ENCODE data around the gene ADAM15. TPM values are rescaled to one million over a fixed set of nuclear protein-coding genes. Genes with fewer than 3 reads are reported as not detected.

The ADAM15 gene
- total and polyA plus RNA-seq, 2 experiments from 2014 or later: 19.5 to 25.2 TPM

DNA sequence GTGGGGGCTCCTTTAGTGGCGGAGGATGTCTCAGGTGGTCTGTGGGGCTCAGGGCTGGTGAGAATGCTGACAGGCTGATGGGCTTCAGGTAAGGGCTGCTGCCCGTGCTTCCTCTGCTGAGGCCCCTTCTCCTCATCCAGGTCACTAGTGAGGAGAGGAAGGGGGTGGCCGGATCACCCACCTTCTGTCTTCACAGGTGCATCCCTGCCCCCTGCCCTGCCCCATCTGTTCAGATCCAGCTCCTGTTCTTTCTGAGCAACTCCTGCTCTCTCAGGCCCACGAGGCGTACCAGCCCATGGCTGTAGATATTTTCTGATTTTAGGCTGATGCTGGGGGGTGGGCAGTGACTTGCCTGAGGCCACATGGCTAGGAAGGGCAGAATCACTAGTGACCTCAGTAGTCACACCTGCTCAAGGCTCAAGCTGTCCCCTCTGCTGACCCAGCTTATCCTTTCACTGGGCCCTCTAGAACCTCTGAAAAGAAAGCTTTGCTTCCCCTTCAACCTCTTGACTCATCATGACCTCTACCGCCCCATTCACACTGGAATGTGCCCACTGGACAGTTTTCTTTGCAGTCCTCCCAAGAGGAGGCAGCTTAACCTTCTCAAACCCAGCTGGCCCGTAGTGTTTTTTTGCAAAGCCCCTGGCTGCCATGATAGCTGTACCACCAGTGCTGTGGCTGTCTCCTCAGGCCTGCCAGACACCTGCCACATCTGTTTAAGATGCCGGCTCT is 32.3 kb upstream of the ADAM15 start:
- no peak overlapping the region for H3K4me3 ChIP-seq
- H3K27ac ChIP-seq: peak overlapping the region; percentile 45
- H3K9me3 ChIP-seq (ENCODE audit: low read depth): no peaks in the 10 kb centered on the region
- no peaks in the 10 kb centered on the region for H3K27me3 ChIP-seq
- H3K4me1 ChIP-seq (ENCODE audit: low read depth): peaks cover 17% of the 10 kb centered on the region
- H3K36me3 ChIP-seq: peaks cover 3% of the 10 kb centered on the region
- TF ChIP-seq, protein P1, sequence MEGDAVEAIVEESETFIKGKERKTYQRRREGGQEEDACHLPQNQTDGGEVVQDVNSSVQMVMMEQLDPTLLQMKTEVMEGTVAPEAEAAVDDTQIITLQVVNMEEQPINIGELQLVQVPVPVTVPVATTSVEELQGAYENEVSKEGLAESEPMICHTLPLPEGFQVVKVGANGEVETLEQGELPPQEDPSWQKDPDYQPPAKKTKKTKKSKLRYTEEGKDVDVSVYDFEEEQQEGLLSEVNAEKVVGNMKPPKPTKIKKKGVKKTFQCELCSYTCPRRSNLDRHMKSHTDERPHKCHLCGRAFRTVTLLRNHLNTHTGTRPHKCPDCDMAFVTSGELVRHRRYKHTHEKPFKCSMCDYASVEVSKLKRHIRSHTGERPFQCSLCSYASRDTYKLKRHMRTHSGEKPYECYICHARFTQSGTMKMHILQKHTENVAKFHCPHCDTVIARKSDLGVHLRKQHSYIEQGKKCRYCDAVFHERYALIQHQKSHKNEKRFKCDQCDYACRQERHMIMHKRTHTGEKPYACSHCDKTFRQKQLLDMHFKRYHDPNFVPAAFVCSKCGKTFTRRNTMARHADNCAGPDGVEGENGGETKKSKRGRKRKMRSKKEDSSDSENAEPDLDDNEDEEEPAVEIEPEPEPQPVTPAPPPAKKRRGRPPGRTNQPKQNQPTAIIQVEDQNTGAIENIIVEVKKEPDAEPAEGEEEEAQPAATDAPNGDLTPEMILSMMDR (IDR thresholded peaks at IDR 0.05; ENCODE audit: low read depth, low read length): no peak
- peak in 1 of 2 donors; percentile 30 for DNase-seq (ENCODE audit: low read depth in 1 of 2, low spot score in 1 of 2)

DNA sequence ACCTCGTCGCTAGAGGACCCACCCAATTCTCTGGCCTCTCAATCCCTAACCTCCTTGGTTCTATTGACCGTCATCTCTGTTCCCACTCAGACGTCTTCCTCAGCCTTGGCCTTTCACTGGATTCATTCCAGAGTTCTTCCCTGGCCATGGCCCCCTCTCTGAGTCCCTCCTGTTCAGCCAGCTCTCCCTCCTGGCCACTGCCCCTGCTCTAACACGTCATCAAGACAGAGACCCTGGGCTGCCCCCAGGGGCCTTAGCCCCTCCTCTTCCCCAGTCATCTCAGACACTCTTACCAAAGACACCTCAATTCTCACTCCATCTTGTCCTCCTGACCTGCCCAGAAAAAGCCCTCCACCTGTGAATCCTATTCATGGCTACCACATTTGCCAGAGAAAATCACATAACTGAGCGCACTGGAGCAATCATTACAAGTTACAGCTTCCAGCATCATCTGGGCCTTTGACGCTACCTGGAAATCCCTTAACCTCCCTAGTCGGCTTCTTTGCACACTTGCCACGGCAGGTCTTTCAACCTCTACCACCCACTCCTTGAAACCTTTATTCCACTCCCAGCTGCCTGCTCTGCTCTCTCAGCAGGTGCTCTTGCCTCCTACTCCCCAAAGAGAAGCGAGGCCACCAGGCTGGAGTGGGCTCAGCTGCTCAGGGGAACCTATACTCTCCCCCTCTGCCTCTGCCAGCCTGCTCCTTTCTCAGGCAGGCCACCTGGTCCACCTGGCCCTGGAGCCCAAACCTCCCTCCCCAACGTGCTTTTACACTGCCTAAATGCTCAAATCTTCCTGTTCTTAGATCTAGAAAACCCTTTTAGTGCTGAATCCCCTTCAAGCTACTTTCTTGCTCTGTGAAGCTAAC is 31.5 kb upstream of the ADAM15 start:
- Histone ChIP-seq H3K4me1 (ENCODE audit: low read depth) (peaks cover 17% of the 10 kb centered on the region), H3K27me3 (no peaks in the 10 kb centered on the region), H3K9me3 (ENCODE audit: low read depth) (no peaks in the 10 kb centered on the region), H3K36me3 (peaks cover 3% of the 10 kb centered on the region), H3K4me3 (no peak overlapping the region), H3K27ac (peak overlapping the region; percentile 45)
- no peak for DNase-seq (ENCODE audit: low read depth in 1 of 2, low spot score in 1 of 2)
- TF ChIP-seq, protein P1 (IDR thresholded peaks at IDR 0.05; ENCODE audit: low read depth, low read length): no peak

DNA sequence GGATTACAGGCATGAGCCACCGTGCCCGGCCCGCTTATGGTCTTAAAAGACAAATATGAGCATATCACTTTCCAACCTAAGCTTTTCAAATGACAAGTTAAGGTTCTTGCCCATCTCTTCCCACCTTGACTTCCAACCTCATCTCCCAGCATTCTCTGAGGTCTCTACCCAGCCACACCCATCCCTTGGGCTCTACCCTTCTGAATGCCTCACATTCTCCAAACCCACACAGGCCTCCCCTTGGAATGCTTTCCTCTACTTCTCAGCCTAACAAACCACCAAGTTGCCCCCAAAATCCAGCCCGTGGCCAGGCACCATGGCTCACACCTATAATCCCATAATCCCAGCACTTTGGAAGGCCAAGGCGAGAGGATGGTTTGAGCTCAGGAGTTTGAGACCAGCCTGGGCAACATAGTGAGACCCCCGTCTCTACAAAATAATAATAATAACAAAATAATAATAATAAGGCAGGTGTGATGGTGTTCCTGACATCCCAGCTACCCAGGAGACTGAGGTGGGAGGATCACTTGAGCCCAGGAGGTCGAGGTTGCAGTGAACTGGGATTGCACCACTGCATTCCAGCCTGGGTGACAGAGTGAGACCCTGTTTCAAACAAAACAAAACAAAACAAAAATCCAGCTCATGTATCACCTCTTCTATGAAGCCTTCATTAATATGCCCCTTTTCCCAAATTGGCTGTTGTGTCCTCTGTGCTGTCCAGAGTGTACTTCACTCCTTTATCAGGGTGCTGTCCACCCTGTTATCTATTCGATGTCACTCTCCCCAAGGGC is 28.8 kb upstream of the ADAM15 start:
- H3K9me3 ChIP-seq (ENCODE audit: low read depth): no peaks in the 10 kb centered on the region
- H3K36me3 ChIP-seq: no peaks in the 10 kb centered on the region
- DNase-seq (ENCODE audit: low read depth in 1 of 2, low spot score in 1 of 2): no peak
- no peak overlapping the region for H3K4me3 ChIP-seq
- TF ChIP-seq, protein P1 (IDR thresholded peaks at IDR 0.05; ENCODE audit: low read depth, low read length): no peak
- no peak overlapping the region for H3K27ac ChIP-seq
- no peaks in the 10 kb centered on the region for H3K27me3 ChIP-seq
- H3K4me1 ChIP-seq (ENCODE audit: low read depth): peaks cover 17% of the 10 kb centered on the region

DNA sequence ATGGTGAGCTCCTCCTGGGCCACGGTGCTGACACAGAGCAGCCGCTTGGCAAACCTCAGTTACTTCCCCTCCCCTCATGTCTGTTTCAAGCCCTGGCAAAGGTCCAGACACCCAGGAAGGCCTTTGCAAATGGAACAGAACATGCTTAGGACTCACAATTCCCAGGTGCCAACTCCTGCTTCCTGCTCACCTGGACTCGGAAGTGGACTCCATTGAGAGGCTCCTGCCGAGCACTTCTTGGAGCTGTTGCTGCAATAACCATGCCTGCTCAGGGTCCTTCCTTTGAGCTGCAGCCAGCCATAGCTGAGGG is 28.2 kb upstream of the ADAM15 start:
- Histone ChIP-seq H3K27ac (no peak overlapping the region), H3K4me1 (ENCODE audit: low read depth) (peaks cover 17% of the 10 kb centered on the region), H3K4me3 (no peak overlapping the region), H3K36me3 (no peaks in the 10 kb centered on the region), H3K27me3 (no peaks in the 10 kb centered on the region), H3K9me3 (ENCODE audit: low read depth) (no peaks in the 10 kb centered on the region)
- peak in 1 of 2 donors; percentile 38 for DNase-seq (ENCODE audit: low read depth in 1 of 2, low spot score in 1 of 2)
- TF ChIP-seq, protein P1 (IDR thresholded peaks at IDR 0.05; ENCODE audit: low read depth, low read length): no peak

DNA sequence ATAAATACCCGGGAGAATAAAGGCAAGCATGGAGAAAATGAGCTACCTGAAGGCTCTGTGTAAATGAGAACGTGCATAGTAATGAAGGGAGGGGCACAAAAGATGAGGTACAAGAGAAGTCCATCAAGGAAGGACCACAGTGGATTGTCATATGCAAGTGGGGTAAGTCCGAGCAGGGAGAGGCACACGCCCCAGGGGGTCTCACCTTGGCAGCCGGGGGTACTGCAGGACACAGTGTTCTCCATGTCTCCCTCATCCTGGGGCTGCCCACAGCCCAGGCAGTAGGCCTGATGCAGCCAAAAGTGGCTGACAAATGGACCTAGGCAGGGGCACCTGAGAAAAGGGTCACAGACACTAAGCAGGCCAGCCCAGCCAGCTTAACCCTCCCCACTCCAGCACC is 27.5 kb upstream of the ADAM15 start:
- TF ChIP-seq, protein P1 (IDR thresholded peaks at IDR 0.05; ENCODE audit: low read depth, low read length): no peak
- H3K36me3 ChIP-seq: no peaks in the 10 kb centered on the region
- no peaks in the 10 kb centered on the region for H3K27me3 ChIP-seq
- H3K4me3 ChIP-seq: no peak overlapping the region
- H3K9me3 ChIP-seq (ENCODE audit: low read depth): no peaks in the 10 kb centered on the region
- no peak overlapping the region for H3K27ac ChIP-seq
- no peak for DNase-seq (ENCODE audit: low read depth in 1 of 2, low spot score in 1 of 2)
- H3K4me1 ChIP-seq (ENCODE audit: low read depth): peaks cover 16% of the 10 kb centered on the region

Measured in cardiac muscle cell (in vitro differentiated cells and primary cell).